ENCODE results near the gene RBPJ.

GRCh38 chr4:26290321-26290720, 30.5 kb upstream of the RBPJ start:
- TF ChIP-seq CTCF (IDR thresholded peaks at IDR 0.05; ENCODE audit: poor library complexity, severe bottlenecking) (no peak), REST (IDR thresholded peaks at IDR 0.05; ENCODE audit: borderline replicate concordance) (no peak)

All from neural cell (in vitro differentiated cells).